ENCODE measurements around the gene POLDIP2. TPM values are rescaled to one million over a fixed set of nuclear protein-coding genes. Genes with fewer than 3 reads are reported as not detected.

POLDIP2 gene
- total and polyA plus RNA-seq, 2 of the 13 experiments (the other 11 are each of a cell fraction or from before 2014, with no cell fraction given) = 85.9 to 114 TPM

DNA sequence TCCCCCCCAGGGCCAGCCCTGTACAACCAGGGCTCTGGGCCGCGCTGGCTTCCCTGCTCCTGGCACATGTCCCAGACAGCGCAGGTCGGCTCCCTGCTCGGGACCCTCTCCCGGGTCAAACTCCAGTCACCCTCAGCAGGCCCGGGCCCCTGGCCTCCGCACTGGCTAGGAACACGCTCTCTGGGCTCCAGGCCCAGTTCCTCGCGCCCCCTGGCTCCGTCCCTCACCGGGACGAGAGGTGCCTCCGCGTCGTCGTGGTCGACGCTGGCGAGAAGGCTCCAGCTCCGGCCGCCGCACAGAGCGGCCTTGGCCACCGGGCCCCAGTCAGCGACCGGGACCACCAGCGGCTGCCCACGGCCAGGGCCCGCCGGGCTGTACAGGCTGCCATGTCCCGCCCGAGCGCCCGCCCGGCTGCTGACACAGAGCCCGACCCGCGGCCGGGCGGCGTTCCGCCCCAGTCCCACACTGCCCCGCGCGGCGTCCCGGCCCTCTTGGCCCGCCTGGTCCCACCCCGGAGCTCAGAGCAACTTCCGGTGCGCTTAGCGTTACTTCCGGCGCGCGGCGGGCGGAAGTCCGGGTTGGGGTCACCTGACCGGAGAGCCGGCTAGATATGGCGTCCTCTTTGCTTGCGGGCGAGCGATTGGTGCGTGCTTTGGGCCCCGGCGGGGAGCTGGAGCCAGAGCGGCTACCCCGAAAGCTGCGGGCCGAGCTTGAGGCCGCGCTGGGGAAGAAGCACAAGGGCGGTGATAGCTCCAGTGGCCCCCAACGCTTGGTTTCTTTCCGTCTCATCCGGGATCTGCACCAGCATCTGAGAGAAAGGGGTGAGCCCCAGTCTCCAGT, at the start of gene POLDIP2 (continued):
- TF ChIP-seq, protein P1, sequence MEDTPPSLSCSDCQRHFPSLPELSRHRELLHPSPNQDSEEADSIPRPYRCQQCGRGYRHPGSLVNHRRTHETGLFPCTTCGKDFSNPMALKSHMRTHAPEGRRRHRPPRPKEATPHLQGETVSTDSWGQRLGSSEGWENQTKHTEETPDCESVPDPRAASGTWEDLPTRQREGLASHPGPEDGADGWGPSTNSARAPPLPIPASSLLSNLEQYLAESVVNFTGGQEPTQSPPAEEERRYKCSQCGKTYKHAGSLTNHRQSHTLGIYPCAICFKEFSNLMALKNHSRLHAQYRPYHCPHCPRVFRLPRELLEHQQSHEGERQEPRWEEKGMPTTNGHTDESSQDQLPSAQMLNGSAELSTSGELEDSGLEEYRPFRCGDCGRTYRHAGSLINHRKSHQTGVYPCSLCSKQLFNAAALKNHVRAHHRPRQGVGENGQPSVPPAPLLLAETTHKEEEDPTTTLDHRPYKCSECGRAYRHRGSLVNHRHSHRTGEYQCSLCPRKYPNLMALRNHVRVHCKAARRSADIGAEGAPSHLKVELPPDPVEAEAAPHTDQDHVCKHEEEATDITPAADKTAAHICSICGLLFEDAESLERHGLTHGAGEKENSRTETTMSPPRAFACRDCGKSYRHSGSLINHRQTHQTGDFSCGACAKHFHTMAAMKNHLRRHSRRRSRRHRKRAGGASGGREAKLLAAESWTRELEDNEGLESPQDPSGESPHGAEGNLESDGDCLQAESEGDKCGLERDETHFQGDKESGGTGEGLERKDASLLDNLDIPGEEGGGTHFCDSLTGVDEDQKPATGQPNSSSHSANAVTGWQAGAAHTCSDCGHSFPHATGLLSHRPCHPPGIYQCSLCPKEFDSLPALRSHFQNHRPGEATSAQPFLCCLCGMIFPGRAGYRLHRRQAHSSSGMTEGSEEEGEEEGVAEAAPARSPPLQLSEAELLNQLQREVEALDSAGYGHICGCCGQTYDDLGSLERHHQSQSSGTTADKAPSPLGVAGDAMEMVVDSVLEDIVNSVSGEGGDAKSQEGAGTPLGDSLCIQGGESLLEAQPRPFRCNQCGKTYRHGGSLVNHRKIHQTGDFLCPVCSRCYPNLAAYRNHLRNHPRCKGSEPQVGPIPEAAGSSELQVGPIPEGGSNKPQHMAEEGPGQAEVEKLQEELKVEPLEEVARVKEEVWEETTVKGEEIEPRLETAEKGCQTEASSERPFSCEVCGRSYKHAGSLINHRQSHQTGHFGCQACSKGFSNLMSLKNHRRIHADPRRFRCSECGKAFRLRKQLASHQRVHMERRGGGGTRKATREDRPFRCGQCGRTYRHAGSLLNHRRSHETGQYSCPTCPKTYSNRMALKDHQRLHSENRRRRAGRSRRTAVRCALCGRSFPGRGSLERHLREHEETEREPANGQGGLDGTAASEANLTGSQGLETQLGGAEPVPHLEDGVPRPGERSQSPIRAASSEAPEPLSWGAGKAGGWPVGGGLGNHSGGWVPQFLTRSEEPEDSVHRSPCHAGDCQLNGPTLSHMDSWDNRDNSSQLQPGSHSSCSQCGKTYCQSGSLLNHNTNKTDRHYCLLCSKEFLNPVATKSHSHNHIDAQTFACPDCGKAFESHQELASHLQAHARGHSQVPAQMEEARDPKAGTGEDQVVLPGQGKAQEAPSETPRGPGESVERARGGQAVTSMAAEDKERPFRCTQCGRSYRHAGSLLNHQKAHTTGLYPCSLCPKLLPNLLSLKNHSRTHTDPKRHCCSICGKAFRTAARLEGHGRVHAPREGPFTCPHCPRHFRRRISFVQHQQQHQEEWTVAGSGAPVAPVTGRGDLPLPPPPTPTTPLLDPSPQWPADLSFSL (CRISPR knock-in tag; IDR thresholded peaks at IDR 0.05) = no peak
- TF ChIP-seq, protein P2, sequence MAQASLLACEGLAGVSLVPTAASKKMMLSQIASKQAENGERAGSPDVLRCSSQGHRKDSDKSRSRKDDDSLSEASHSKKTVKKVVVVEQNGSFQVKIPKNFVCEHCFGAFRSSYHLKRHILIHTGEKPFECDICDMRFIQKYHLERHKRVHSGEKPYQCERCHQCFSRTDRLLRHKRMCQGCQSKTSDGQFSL (CRISPR knock-in tag; IDR thresholded peaks at IDR 0.05) = no peak
- TF ChIP-seq XRCC5 (optimal IDR thresholded peaks at IDR 0.05; ENCODE audit: low read length) = peak; percentile 75
- TF ChIP-seq ZNF382 (CRISPR knock-in tag; IDR thresholded peaks at IDR 0.05; ENCODE audit: borderline replicate concordance) = no peak
- TF ChIP-seq, protein P3, sequence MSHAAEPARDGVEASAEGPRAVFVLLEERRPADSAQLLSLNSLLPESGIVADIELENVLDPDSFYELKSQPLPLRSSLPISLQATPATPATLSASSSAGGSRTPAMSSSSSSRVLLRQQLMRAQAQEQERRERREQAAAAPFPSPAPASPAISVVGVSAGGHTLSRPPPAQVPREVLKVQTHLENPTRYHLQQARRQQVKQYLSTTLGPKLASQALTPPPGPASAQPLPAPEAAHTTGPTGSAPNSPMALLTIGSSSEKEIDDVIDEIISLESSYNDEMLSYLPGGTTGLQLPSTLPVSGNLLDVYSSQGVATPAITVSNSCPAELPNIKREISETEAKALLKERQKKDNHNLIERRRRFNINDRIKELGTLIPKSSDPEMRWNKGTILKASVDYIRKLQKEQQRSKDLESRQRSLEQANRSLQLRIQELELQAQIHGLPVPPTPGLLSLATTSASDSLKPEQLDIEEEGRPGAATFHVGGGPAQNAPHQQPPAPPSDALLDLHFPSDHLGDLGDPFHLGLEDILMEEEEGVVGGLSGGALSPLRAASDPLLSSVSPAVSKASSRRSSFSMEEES (CRISPR knock-in tag; IDR thresholded peaks at IDR 0.05) = peak; percentile 81; the same call in 1 of the 2 replicates
- TF ChIP-seq, protein P4, sequence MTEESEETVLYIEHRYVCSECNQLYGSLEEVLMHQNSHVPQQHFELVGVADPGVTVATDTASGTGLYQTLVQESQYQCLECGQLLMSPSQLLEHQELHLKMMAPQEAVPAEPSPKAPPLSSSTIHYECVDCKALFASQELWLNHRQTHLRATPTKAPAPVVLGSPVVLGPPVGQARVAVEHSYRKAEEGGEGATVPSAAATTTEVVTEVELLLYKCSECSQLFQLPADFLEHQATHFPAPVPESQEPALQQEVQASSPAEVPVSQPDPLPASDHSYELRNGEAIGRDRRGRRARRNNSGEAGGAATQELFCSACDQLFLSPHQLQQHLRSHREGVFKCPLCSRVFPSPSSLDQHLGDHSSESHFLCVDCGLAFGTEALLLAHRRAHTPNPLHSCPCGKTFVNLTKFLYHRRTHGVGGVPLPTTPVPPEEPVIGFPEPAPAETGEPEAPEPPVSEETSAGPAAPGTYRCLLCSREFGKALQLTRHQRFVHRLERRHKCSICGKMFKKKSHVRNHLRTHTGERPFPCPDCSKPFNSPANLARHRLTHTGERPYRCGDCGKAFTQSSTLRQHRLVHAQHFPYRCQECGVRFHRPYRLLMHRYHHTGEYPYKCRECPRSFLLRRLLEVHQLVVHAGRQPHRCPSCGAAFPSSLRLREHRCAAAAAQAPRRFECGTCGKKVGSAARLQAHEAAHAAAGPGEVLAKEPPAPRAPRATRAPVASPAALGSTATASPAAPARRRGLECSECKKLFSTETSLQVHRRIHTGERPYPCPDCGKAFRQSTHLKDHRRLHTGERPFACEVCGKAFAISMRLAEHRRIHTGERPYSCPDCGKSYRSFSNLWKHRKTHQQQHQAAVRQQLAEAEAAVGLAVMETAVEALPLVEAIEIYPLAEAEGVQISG (CRISPR knock-in tag; IDR thresholded peaks at IDR 0.05) = peak; percentile 100
- peak; percentile 92 for TF ChIP-seq KDM2A (CRISPR knock-in tag; IDR thresholded peaks at IDR 0.05; ENCODE audit: borderline replicate concordance, low read depth)
- no peak for TF ChIP-seq ZMAT3 (CRISPR knock-in tag; conservative IDR thresholded peaks at IDR 0.05)
- TF ChIP-seq SALL2 (CRISPR knock-in tag; IDR thresholded peaks at IDR 0.05) = peak; percentile 91
- TF ChIP-seq FOXM1 (CRISPR knock-in tag; IDR thresholded peaks at IDR 0.05) = no peak; the same call in 1 of the 2 replicates
- TF ChIP-seq ZNF333 (CRISPR knock-in tag; IDR thresholded peaks at IDR 0.05; ENCODE audit: borderline replicate concordance) = peak; percentile 49; the same call in 1 of the 2 replicates
- TF ChIP-seq, protein P5, sequence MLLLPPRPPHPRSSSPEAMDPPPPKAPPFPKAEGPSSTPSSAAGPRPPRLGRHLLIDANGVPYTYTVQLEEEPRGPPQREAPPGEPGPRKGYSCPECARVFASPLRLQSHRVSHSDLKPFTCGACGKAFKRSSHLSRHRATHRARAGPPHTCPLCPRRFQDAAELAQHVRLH (CRISPR knock-in tag; IDR thresholded peaks at IDR 0.05; ENCODE audit: borderline replicate concordance, low read depth) = peak; percentile 91
- TF ChIP-seq ATF7-NPFF (CRISPR knock-in tag; IDR thresholded peaks at IDR 0.05; ENCODE audit: low read depth) = peak; percentile 79
- TF ChIP-seq, protein P6, sequence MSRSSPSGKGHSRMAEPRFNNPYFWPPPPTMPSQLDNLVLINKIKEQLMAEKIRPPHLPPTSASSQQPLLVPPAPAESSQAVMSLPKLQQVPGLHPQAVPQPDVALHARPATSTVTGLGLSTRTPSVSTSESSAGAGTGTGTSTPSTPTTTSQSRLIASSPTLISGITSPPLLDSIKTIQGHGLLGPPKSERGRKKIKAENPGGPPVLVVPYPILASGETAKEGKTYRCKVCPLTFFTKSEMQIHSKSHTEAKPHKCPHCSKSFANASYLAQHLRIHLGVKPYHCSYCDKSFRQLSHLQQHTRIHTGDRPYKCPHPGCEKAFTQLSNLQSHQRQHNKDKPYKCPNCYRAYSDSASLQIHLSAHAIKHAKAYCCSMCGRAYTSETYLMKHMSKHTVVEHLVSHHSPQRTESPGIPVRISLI (CRISPR knock-in tag; IDR thresholded peaks at IDR 0.05; ENCODE audit: borderline replicate concordance) = no peak; the same call in 1 of the 2 replicates
- peak; percentile 73; the same call in 1 of the 2 replicates for TF ChIP-seq MTF1 (CRISPR knock-in tag; IDR thresholded peaks at IDR 0.05)
